ENCODE measurements around the gene APOBEC2.

GRCh38 chr6:41045664-41046063, 7.3 kb upstream of the APOBEC2 start:
- TF ChIP-seq HNRNPK (IDR thresholded peaks at IDR 0.05; ENCODE audit: low read depth, low read length, poor library complexity, severe bottlenecking) (no peak), ZFX (CRISPR knock-in tag; IDR thresholded peaks at IDR 0.05) (no peak), ARID3A (IDR thresholded peaks at IDR 0.05; ENCODE audit: borderline replicate concordance, low read depth, low read length) (no peak), ELF1 (tag; IDR thresholded peaks at IDR 0.05) (no peak), ZNF280B (CRISPR knock-in tag; IDR thresholded peaks at IDR 0.05) (no peak), ZNF224 (CRISPR knock-in tag; IDR thresholded peaks at IDR 0.05) (no peak), MAZ (CRISPR knock-in tag; conservative IDR thresholded peaks at IDR 0.05 in 1 of 2, IDR thresholded peaks at IDR 0.05 in 1 of 2) (no peak), HDAC6 (IDR thresholded peaks at IDR 0.05; ENCODE audit: low read depth, low read length) (no peak)
- TF ChIP-seq, protein P1, sequence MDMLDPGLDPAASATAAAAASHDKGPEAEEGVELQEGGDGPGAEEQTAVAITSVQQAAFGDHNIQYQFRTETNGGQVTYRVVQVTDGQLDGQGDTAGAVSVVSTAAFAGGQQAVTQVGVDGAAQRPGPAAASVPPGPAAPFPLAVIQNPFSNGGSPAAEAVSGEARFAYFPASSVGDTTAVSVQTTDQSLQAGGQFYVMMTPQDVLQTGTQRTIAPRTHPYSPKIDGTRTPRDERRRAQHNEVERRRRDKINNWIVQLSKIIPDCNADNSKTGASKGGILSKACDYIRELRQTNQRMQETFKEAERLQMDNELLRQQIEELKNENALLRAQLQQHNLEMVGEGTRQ (CRISPR knock-in tag; IDR thresholded peaks at IDR 0.05): no peak

Data from K562 (cell line).